ENCODE data around the gene COPG1. TPM values are rescaled to one million over a fixed set of nuclear protein-coding genes. Genes with fewer than 3 reads are reported as not detected.
A peak's percentile ranks its signal among the peaks of the same experiment; 100 is the strongest.

COPG1 gene
- total RNA-seq, 6 experiments from 2014 or later = 316 to 393 (median 342) TPM

GRCh38 chr3:129226374-129226773 is 23.0 kb upstream of the COPG1 start:
- no peaks in the 10 kb centered on the region for H3K9me3 Mint-ChIP-seq
- H3K4me3 Mint-ChIP-seq = peak overlapping the region; percentile 42; the same call in 1 of the 2 replicates
- no peaks in the 10 kb centered on the region for H3K27me3 Mint-ChIP-seq (ENCODE audit: insufficient read depth)
- H3K36me3 Mint-ChIP-seq (ENCODE audit: low read depth) = no peaks in the 10 kb centered on the region
- peak overlapping the region; percentile 98 for H3K27ac Mint-ChIP-seq
- DNase-seq = peak; percentile 94
- peaks cover 64% of the 10 kb centered on the region for H3K4me1 Mint-ChIP-seq (ENCODE audit: low read depth)
- TF ChIP-seq CTCF (IDR thresholded peaks at IDR 0.05) = no peak

GRCh38 chr3:129228891-129229585 is 20.4 kb upstream of the COPG1 start:
- no peaks in the 10 kb centered on the region for H3K27me3 Mint-ChIP-seq (ENCODE audit: insufficient read depth)
- peak; percentile 87 for DNase-seq
- TF ChIP-seq CTCF (IDR thresholded peaks at IDR 0.05) = peak; percentile 57
- no peaks in the 10 kb centered on the region for H3K36me3 Mint-ChIP-seq (ENCODE audit: low read depth)
- peak overlapping the region; percentile 78 for H3K4me3 Mint-ChIP-seq
- H3K4me1 Mint-ChIP-seq (ENCODE audit: low read depth) = peaks cover 73% of the 10 kb centered on the region
- H3K9me3 Mint-ChIP-seq = no peaks in the 10 kb centered on the region
- H3K27ac Mint-ChIP-seq = peak overlapping the region; percentile 98

- peak overlapping the region; percentile 98 for H3K27ac Mint-ChIP-seq
- DNase-seq = peak; percentile 89
- no peak for TF ChIP-seq CTCF (IDR thresholded peaks at IDR 0.05)
- H3K36me3 Mint-ChIP-seq (ENCODE audit: low read depth) = no peaks in the 10 kb centered on the region
- H3K4me3 Mint-ChIP-seq = peak overlapping the region; percentile 43; the same call in 1 of the 2 replicates
- H3K27me3 Mint-ChIP-seq (ENCODE audit: insufficient read depth) = no peaks in the 10 kb centered on the region
- peaks cover 63% of the 10 kb centered on the region for H3K4me1 Mint-ChIP-seq (ENCODE audit: low read depth)
- no peaks in the 10 kb centered on the region for H3K9me3 Mint-ChIP-seq
These were observed 18.9 kb upstream of the COPG1 start for GRCh38 chr3:129230311-129231019.

GRCh38 chr3:129231331-129232119 is 17.9 kb upstream of the COPG1 start:
- no peaks in the 10 kb centered on the region for H3K27me3 Mint-ChIP-seq (ENCODE audit: insufficient read depth)
- TF ChIP-seq CTCF (IDR thresholded peaks at IDR 0.05) = no peak
- H3K4me1 Mint-ChIP-seq (ENCODE audit: low read depth) = peaks cover 56% of the 10 kb centered on the region
- H3K4me3 Mint-ChIP-seq = 0 out of 2 replicates have a peak overlapping the region, but pooled peaks have one; percentile 15
- H3K9me3 Mint-ChIP-seq = no peaks in the 10 kb centered on the region
- peak; percentile 48 for DNase-seq
- H3K36me3 Mint-ChIP-seq (ENCODE audit: low read depth) = no peaks in the 10 kb centered on the region
- peak overlapping the region; percentile 74 for H3K27ac Mint-ChIP-seq

GRCh38 chr3:129233538-129233937 is 15.9 kb upstream of the COPG1 start:
- Mint-ChIP-seq H3K36me3 (ENCODE audit: low read depth) (no peaks in the 10 kb centered on the region), H3K9me3 (no peaks in the 10 kb centered on the region), H3K4me1 (ENCODE audit: low read depth) (peaks cover 38% of the 10 kb centered on the region), H3K27me3 (ENCODE audit: insufficient read depth) (no peaks in the 10 kb centered on the region), H3K27ac (no peak overlapping the region), H3K4me3 (no peak overlapping the region)
- no peak for TF ChIP-seq CTCF (IDR thresholded peaks at IDR 0.05)
- DNase-seq = no peak
